Gastrocnemius medialis (tissue), 4 donors: ENCODE measurements around the gene ALOX5AP. TPM values are rescaled to one million over a fixed set of nuclear protein-coding genes. Genes with fewer than 3 reads are reported as not detected.
"Not testable (repeated sequence)": the region's sequence is repeated elsewhere in the genome, so short reads cannot be mapped to it uniquely, and the experiment has no call there.

Experiments
- ATAC-seq, 2 donors: fragments of 150-250 bp; one replicate each; pipeline ENCODE4 v1.9.1; 2016
- DNase-seq, 2 donors: peaks; one replicate each; pipeline ENCODE4 v3.0.0-alpha.2; 2019
- H3K27ac ChIP-seq, 4 donors: fragments of 200-600 bp; sonication (generic); 1 replicate in 1 of 4; 2 replicates in 3 of 4; pipeline ENCODE4 v1.5.1; 2016 to 2018; ENCODE audit warnings: mild to moderate bottlenecking in 2 of 4, moderate library complexity in 1 of 4
- H3K27me3 ChIP-seq, 3 donors: fragments of 200-600 bp; sonication (generic) in 2 of 3; 1 replicate in 1 of 3; 2 replicates in 2 of 3; pipeline versions ENCODE4 v1.5.1 to v1.6.0; 2016 to 2019; ENCODE audit warnings: mild to moderate bottlenecking in 1 of 3, moderate library complexity in 1 of 3
- H3K36me3 ChIP-seq, 2 donors: fragments of 200-600 bp; sonication (generic) in 1 of 2; one replicate each; pipeline ENCODE4 v1.5.1; 2017 to 2018
- H3K4me1 ChIP-seq, 2 donors: fragments of 200-600 bp; sonication (generic) in 1 of 2; one replicate each; pipeline ENCODE4 v1.5.1; 2016 to 2017; ENCODE audit warnings: mild to moderate bottlenecking in 2 of 2
- H3K4me3 ChIP-seq, 4 donors: fragments of 200-600 bp; sonication (generic) in 3 of 4; 1 replicate in 1 of 4; 2 replicates in 3 of 4; pipeline ENCODE4 v1.5.1; 2016 to 2019; ENCODE audit warnings: mild to moderate bottlenecking in 2 of 4
- H3K9me3 ChIP-seq, 3 donors: fragments of 200-600 bp; sonication (generic) in 2 of 3; 1 replicate in 1 of 3; 2 replicates in 2 of 3; pipeline ENCODE4 v1.5.1; 2016 to 2019
- POLR2A ChIP-seq, 2 donors: fragments of 450-650 bp; IDR thresholded peaks; one replicate each; pipeline ENCODE4 v1.6.1; 2017; ENCODE audit warnings: antibody characterized with exemption in 2 of 2, mild to moderate bottlenecking in 2 of 2, moderate library complexity in 2 of 2
- in situ Hi-C, 4 donors: fragments of 200-750 bp; cut with MboI; loops; one replicate each; pipeline versions ENCODE4 v1.15.0 to v1.8.0; 2017; ENCODE audit warnings: low sequenced_read_pairs in 4 of 4
- intact Hi-C: fragments of 100-400 bp; cut with DNase I; formaldehyde crosslinking; loops from one replicate; pipeline ENCODE4 v1.15.1; 2023; ENCODE audit warnings: low total_unique reads
- total RNA-seq, 4 donors: library from RNA; depleted of rRNA; stranded (reverse); fragments of >200 nt; gene quantifications; one replicate each; pipeline versions ENCODE4 v1.1.0 to v1.2.3, GENCODE V29; 2016
- TF ChIP-seq, protein P1 (sequence below), 5 experiments: fragments of 450-650 bp in 3 of 5; fragments of 200-600 bp in 2 of 5; sonication (generic) in 2 of 5; IDR thresholded peaks in 4 of 5; conservative IDR thresholded peaks in 1 of 5; 1 replicate in 4 of 5; 2 replicates in 1 of 5; pipeline ENCODE4 v1.5.1; 2016 to 2019; ENCODE audit warnings: antibody characterized with exemption in 5 of 5, mild to moderate bottlenecking in 3 of 5, moderate library complexity in 3 of 5

Gene ALOX5AP
- total RNA-seq, 4 donors from 2014 or later: 5.3 to 9.1 (median 7.1) TPM

DNA sequence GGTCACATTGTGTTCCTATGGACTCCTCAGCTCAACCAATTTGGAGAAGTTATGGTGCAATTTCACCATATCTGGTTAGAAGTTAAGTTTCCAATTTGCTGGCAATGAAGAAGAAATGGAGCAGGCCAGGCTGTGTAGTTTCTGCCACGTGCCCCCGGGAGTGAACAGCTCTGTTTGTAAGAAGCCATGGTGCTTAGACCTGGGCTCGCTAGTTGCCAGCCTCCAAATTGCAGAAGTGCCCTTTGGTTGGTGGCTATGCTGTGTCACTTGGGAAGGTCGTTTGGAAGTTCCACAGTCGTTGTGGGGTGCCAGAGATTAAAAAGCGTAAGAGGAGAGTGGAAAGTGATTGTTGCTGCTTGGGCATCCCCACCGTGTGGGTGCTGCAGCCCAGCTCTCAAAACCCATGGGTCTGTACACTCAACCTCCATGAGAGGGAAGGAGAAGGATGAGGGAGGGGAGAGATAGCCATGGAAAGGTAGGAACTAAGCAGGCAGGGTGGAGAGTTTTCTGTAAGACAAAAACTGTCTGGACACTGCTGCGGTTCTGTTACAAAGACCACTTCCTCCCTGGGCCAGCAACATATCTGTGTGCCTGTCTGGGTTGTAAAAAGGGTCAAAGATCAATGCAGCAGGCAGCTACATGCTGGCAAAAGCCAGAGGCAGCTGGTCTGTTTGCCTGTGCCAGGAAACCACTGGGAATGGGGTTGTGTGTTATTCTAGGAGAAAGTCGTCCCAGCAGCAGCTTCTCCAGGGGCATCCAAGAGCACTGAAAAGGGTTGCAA is 10.8 kb downstream of the ALOX5AP start:
- Histone ChIP-seq H3K27me3 (no peaks in the 10 kb centered on the region), H3K4me1 (peaks cover 35 to 37% of the 10 kb centered on the region in 2 donors), H3K36me3 (no peaks in the 10 kb centered on the region), H3K4me3 (no peak overlapping the region), H3K27ac (peak overlapping the region; percentile 56 to 71 (median 61)), H3K9me3 (no peaks in the 10 kb centered on the region)
- ATAC-seq (peak; percentile 7 to 23), DNase-seq (peak in 1 of 2 donors; percentile 30)
- intact Hi-C loops (no loop called here), in situ Hi-C loops (no loop called here)
- TF ChIP-seq POLR2A (IDR thresholded peaks at IDR 0.05): no peak
- TF ChIP-seq, protein P1, sequence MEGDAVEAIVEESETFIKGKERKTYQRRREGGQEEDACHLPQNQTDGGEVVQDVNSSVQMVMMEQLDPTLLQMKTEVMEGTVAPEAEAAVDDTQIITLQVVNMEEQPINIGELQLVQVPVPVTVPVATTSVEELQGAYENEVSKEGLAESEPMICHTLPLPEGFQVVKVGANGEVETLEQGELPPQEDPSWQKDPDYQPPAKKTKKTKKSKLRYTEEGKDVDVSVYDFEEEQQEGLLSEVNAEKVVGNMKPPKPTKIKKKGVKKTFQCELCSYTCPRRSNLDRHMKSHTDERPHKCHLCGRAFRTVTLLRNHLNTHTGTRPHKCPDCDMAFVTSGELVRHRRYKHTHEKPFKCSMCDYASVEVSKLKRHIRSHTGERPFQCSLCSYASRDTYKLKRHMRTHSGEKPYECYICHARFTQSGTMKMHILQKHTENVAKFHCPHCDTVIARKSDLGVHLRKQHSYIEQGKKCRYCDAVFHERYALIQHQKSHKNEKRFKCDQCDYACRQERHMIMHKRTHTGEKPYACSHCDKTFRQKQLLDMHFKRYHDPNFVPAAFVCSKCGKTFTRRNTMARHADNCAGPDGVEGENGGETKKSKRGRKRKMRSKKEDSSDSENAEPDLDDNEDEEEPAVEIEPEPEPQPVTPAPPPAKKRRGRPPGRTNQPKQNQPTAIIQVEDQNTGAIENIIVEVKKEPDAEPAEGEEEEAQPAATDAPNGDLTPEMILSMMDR (IDR thresholded peaks at IDR 0.05 in 4 of 5, conservative IDR thresholded peaks at IDR 0.05 in 1 of 5): no peak

DNA sequence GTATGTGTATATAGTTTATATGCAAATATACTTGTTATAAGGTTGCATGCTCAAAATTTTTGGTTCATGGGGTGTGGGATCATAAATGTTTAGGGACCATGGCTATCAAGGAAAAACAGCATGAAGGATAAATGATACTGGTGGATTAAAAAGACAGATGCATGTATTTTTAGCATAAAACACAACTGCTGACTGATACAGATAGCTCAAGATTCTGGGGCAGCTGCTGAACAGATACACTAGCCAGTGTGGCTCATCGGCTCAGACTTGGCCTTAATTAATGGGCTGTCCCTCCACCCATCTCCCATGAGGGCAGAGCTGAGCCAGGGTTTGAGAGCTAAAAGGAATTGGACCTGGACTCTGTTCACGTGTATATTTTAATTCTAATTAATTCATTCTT is 11.4 kb downstream of the ALOX5AP start:
- Histone ChIP-seq H3K27me3 (no peaks in the 10 kb centered on the region), H3K27ac (peak overlapping the region; percentile 56 to 71 (median 61)), H3K4me1 (peaks cover 39 to 41% of the 10 kb centered on the region in 2 donors), H3K4me3 (no peak overlapping the region), H3K9me3 (no peaks in the 10 kb centered on the region), H3K36me3 (no peaks in the 10 kb centered on the region)
- no peak for TF ChIP-seq POLR2A (IDR thresholded peaks at IDR 0.05)
- TF ChIP-seq, protein P1 (IDR thresholded peaks at IDR 0.05 in 4 of 5, conservative IDR thresholded peaks at IDR 0.05 in 1 of 5): no peak
- ATAC-seq (peak; percentile 71 to 80), DNase-seq (no peak)
- in situ Hi-C loops (no loop called here), intact Hi-C loops (no loop called here)

DNA sequence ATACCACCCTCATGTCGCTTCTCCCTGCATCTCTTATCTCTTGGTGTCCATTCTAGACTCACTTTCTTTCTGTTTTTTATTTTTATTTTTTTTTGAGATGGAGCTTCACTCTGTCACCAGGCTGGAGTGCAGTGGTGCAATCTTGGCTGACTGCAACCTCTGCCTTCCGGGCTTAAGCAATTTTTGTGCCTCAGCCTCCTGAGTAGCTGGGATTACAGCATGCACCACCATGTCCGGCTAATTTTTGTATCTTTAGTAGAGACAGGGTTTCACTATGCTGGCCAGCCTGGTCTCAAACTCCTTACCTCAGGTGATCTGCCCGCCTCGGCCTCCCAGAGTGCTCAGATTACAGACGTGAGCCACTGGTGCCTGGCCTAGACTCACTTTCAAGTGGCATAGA is 12.5 kb downstream of the ALOX5AP start:
- Histone ChIP-seq H3K27ac (peak overlapping the region in 3 of 4 donors; percentile 31 to 64 (median 56)), H3K4me1 (peaks cover 49 to 50% of the 10 kb centered on the region in 2 donors)
- H3K4me3 ChIP-seq, ATAC-seq, DNase-seq, H3K9me3 ChIP-seq, H3K36me3 ChIP-seq, H3K27me3 ChIP-seq, in situ Hi-C loops, intact Hi-C loops: not testable (repeated sequence)

DNA sequence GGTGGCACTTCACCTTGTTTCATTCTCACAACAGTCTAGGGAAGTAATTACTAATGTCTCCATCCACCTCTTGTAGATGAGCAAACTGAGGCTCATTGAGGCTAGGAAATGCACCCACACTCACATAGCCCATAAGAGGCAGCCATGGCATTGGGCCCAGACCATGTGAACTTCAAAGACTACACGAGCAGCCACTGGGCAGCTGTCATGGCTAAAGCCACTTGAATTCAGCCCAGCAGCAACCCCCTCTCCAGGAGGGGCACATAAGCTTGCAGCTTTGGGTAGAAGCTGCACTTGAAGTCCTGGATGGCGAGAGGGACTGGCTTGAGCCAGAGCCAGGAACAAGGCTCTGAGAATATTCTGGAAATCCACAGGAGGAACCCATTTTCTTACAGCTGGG is 13.4 kb downstream of the ALOX5AP start:
- no peaks in the 10 kb centered on the region for H3K36me3 ChIP-seq

DNA sequence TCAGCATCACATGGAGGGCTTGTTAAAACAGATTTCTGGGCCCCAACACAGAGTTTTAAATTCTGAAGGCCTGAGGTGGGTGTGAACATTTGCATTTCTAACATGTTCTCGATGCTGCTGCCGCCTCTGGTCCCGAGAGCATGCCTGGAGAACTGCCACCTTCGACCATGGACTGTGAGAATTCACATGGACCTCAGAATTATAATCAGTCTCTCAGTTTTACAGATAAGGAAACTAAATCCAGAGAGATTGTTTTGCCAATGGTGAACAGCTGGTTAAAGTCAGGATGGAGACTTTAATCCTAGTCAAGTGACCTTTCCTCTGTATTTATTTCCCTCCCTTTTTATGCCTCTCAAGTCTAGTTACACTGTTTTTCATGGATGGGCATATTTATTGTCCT is 14.7 kb downstream of the ALOX5AP start:
- no peak for DNase-seq
- no peak for ATAC-seq
- peaks cover 52 to 55% of the 10 kb centered on the region in 2 donors for H3K4me1 ChIP-seq
- H3K4me3 ChIP-seq: no peak overlapping the region
- no peaks in the 10 kb centered on the region for H3K27me3 ChIP-seq
- in situ Hi-C loops: no loop called here
- no peak overlapping the region for H3K27ac ChIP-seq
- no peak for TF ChIP-seq POLR2A (IDR thresholded peaks at IDR 0.05)
- TF ChIP-seq, protein P1 (IDR thresholded peaks at IDR 0.05 in 4 of 5, conservative IDR thresholded peaks at IDR 0.05 in 1 of 5): no peak
- H3K36me3 ChIP-seq: no peaks in the 10 kb centered on the region
- H3K9me3 ChIP-seq: no peaks in the 10 kb centered on the region
- intact Hi-C loops: no loop called here

More for the DNA sequence above, 13.4 kb downstream of the ALOX5AP start:
- Histone ChIP-seq H3K4me1 (peaks cover 52% of the 10 kb centered on the region in 2 donors), H3K9me3 (no peaks in the 10 kb centered on the region), H3K4me3 (no peak overlapping the region), H3K27me3 (no peaks in the 10 kb centered on the region), H3K27ac (no peak overlapping the region)
- in situ Hi-C loops: no loop called here
- DNase-seq: no peak
- ATAC-seq: no peak
- intact Hi-C loops: no loop called here
- TF ChIP-seq, protein P1 (IDR thresholded peaks at IDR 0.05 in 4 of 5, conservative IDR thresholded peaks at IDR 0.05 in 1 of 5): no peak
- no peak for TF ChIP-seq POLR2A (IDR thresholded peaks at IDR 0.05)
